Common myeloid progenitor, CD34-positive (primary cell): ENCODE measurements around the gene CDH13.

Experiments used
- CTCF ChIA-PET: fragments of 350-600 bp; sonication (Branson Sonifier 250); formaldehyde crosslinking; loops from one replicate; lab custom pipeline; 2021; ENCODE audit warnings: antibody characterized with exemption; lab: Charles Lee
- POLR2A ChIA-PET: fragments of 350-600 bp; sonication (Branson Sonifier 250); formaldehyde crosslinking; loops from one replicate; lab custom pipeline; 2021; ENCODE audit warnings: antibody characterized with exemption; lab: Charles Lee
- DNase-seq, 3 donors: peaks; one replicate each; pipeline versions ENCODE4 v3.0.0 to v3.0.0-alpha.2; 2013
- H3K27ac ChIP-seq, 2 experiments: 1 replicate in 1 of 2; 2 replicates in 1 of 2; pipeline ENCODE4 v1.7.0; 2013; ENCODE audit warnings: inconsistent platforms in 2 of 2, low read length in 2 of 2, mild to moderate bottlenecking in 2 of 2, low read depth in 1 of 2, moderate library complexity in 1 of 2; ENCODE audit not compliant: severe bottlenecking in 2 of 2, insufficient read depth in 1 of 2, poor library complexity in 1 of 2
- H3K27me3 ChIP-seq, 5 experiments: replicated peaks in 2 of 5; 1 replicate in 3 of 5; 2 replicates in 2 of 5; pipeline versions ENCODE4 v1.6.1 to v1.7.0; 2013; ENCODE audit warnings: low read length in 4 of 5, mild to moderate bottlenecking in 2 of 5, moderate library complexity in 2 of 5, inconsistent platforms in 1 of 5; ENCODE audit not compliant: insufficient read depth in 5 of 5, control insufficient read depth in 4 of 5
- H3K36me3 ChIP-seq, 4 experiments: 1 replicate in 2 of 4; 2 replicates in 2 of 4; pipeline versions ENCODE4 v1.6.1 to v1.7.0; 2013; ENCODE audit warnings: low read length in 3 of 4, control low read depth in 1 of 4, mild to moderate bottlenecking in 1 of 4; ENCODE audit not compliant: control insufficient read depth in 4 of 4, insufficient read depth in 4 of 4
- H3K4me1 ChIP-seq, 4 experiments: 1 replicate in 3 of 4; 2 replicates in 1 of 4; pipeline versions ENCODE4 v1.6.1 to v1.7.1; 2013; ENCODE audit warnings: low read length in 3 of 4, mild to moderate bottlenecking in 3 of 4, control low read depth in 1 of 4, inconsistent platforms in 1 of 4, moderate library complexity in 1 of 4; ENCODE audit not compliant: control insufficient read depth in 4 of 4, insufficient read depth in 4 of 4; ENCODE audit errors: control extremely low read depth in 1 of 4
- H3K4me3 ChIP-seq, 7 experiments: 1 replicate in 4 of 7; 2 replicates in 3 of 7; pipeline versions ENCODE4 v1.5.1 to v1.7.0; 2013; ENCODE audit warnings: mild to moderate bottlenecking in 7 of 7, low read length in 6 of 7, moderate library complexity in 6 of 7, inconsistent platforms in 2 of 7, low read depth in 2 of 7, control low read depth in 1 of 7; ENCODE audit not compliant: insufficient read depth in 4 of 7, control insufficient read depth in 1 of 7; ENCODE audit errors: extremely low read depth in 1 of 7
- H3K9me3 ChIP-seq, 5 experiments: 1 replicate in 4 of 5; 2 replicates in 1 of 5; pipeline versions ENCODE4 v1.6.1 to v1.7.1; 2013; ENCODE audit warnings: low read length in 4 of 5, mild to moderate bottlenecking in 2 of 5, inconsistent platforms in 1 of 5, low read depth in 1 of 5, moderate library complexity in 1 of 5; ENCODE audit not compliant: control insufficient read depth in 4 of 5, insufficient read depth in 2 of 5; ENCODE audit errors: control extremely low read depth in 1 of 5
- WGBS: methylation state at CpG from one replicate; pipeline ENCODE4 v1.1.5; 2013; ENCODE audit not compliant: insufficient coverage; 5-methylcytosine and 5-hydroxymethylcytosine counted together

The CDH13 gene

DNA sequence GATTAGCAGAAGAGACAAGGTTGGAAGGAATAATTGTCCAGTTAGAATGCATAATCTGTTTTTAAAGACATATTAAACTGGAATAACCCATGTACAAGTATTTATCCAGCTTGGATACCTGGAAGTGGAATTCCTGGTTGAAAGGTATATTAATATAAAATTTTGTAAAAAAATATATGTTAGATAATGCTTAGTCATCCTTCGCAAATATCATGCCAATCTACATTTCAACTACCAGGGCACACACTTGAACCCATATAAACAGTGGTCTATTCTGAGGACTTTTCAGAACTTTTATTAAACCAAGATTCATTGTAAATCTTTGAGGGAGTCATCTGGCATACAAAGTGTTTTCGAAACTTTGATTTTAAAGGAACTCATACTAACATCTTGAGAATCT, 911.9 kb downstream of the CDH13 start:
- no peak for DNase-seq
- Histone ChIP-seq H3K36me3 (no peaks in the 10 kb centered on the region), H3K27ac (no peak overlapping the region)

GRCh38 chr16:83539736-83540490, 913.1 kb downstream of the CDH13 start:
- Histone ChIP-seq H3K27ac (no peak overlapping the region), H3K9me3 (no peaks in the 10 kb centered on the region), H3K36me3 (no peaks in the 10 kb centered on the region), H3K4me1 (no peaks in the 10 kb centered on the region), H3K4me3 (no peak overlapping the region), H3K27me3 (no peaks in the 10 kb centered on the region)
- no peak for DNase-seq
- 96% methylated on average over 8 of the region's 12 CpGs for WGBS
- ChIA-PET CTCF (no interaction called here), POLR2A (no interaction called here)

More for the DNA sequence above, 911.9 kb downstream of the CDH13 start:
- Histone ChIP-seq H3K4me1 (no peaks in the 10 kb centered on the region), H3K9me3 (no peaks in the 10 kb centered on the region), H3K4me3 (no peak overlapping the region), H3K27me3 (no peaks in the 10 kb centered on the region)
- ChIA-PET CTCF (no interaction called here), POLR2A (no interaction called here)
- WGBS: no CpG with 5 or more reads among the region's 2 CpGs

DNA sequence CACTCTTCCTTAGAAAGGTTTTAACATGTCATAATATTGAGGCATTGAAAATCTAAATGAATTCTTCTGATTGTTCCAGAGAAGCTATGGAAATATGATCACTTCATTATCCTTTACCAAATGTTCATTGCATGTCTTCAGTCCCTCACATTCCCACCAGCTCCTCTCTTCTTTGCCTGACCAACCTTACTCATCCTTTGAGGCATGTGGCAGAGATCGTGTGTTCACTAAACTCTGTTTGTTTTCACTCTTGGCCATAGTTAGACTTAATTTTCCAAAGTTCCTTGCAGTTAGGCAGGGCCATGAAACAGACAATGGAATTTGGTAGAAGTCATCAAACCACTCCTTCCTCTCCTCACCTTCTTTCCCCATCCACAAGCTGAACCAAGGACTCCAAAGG, 914.5 kb downstream of the CDH13 start:
- POLR2A ChIA-PET: no interaction called here
- DNase-seq: no peak
- WGBS: no CpG with 5 or more reads among the region's 1 CpG
- no peaks in the 10 kb centered on the region for H3K36me3 ChIP-seq
- no peaks in the 10 kb centered on the region for H3K9me3 ChIP-seq
- no peak overlapping the region for H3K27ac ChIP-seq
- no peaks in the 10 kb centered on the region for H3K4me1 ChIP-seq
- H3K27me3 ChIP-seq: no peaks in the 10 kb centered on the region
- H3K4me3 ChIP-seq: no peak overlapping the region
- CTCF ChIA-PET: no interaction called here

DNA sequence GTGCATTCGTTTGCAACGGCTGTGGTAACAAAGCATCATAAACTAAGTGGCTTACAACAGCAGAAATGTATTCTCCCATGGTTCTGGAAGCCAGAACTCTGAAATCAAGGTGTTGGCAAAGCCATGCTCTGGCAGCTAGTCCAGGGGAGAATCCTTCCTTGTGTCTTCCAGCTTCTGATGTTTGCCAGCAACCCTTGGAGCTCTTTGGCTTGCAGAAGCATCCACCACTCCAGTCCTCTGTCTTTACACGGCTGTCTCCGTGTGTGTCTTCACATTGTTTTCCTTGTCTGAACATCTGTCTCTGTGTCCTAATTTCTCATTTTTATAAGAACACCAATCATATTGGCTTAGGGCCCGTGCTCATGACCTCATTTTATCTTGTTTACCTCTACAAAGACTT, 915.7 kb downstream of the CDH13 start:
- H3K36me3 ChIP-seq: no peaks in the 10 kb centered on the region
- CTCF ChIA-PET: no interaction called here
- WGBS: 92% methylated on average over 5 of the region's 5 CpGs
- no peak overlapping the region for H3K27ac ChIP-seq
- POLR2A ChIA-PET: no interaction called here
- DNase-seq: no peak
- no peaks in the 10 kb centered on the region for H3K9me3 ChIP-seq
- no peaks in the 10 kb centered on the region for H3K4me1 ChIP-seq
- no peaks in the 10 kb centered on the region for H3K27me3 ChIP-seq
- H3K4me3 ChIP-seq: no peak overlapping the region

DNA sequence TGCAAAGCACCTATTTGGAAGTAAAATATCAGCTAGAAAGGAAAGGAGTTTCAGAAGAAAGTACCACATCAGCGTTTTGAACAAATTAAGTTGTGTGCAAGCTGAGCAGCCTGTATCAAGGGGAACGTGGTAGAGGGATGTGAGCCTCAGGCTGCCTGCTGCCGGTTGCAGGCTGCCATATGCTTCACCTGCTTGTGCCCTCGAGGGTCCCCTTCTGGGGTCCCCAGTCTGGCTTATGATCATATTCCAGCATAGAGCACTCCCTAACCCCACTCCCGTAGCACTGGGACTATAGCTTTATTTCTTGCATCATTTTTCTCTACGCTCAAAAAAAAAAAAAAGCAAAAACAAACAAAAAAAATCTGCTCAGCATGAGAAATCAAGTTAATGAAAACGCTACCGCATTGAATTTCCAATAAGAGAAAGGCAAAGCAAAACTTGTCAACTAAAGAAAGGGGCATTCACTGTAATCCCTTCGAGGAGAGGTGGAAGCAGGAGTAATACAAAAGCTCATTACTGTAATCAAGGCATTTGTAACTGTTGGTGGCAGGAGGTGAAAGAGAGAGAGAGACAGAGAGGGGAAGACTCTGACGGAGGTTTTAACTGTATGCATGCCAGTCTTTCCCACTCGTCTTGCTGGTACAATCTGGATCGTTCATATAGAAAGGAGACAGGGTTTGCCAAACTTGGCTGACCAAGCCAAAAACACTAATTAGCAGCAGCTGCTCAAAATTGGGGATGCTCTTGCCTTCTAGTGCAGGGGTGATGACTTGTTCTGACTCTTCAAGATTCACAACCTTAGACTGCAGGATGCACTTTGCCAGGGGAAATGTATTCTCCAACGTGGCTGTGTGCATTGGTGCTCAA, 922.8 kb downstream of the CDH13 start:
- Histone ChIP-seq H3K4me3 (no peak overlapping the region), H3K27ac (no peak overlapping the region), H3K9me3 (no peaks in the 10 kb centered on the region), H3K27me3 (no peaks in the 10 kb centered on the region), H3K36me3 (no peaks in the 10 kb centered on the region), H3K4me1 (no peaks in the 10 kb centered on the region)
- ChIA-PET POLR2A (no interaction called here), CTCF (no interaction called here)
- 79% methylated on average over 11 of the region's 13 CpGs for WGBS
- DNase-seq: no peak

GRCh38 chr16:83550183-83550569, 923.4 kb downstream of the CDH13 start:
- Histone ChIP-seq H3K36me3 (no peaks in the 10 kb centered on the region), H3K4me3 (no peak overlapping the region), H3K9me3 (no peaks in the 10 kb centered on the region), H3K27ac (no peak overlapping the region), H3K4me1 (no peaks in the 10 kb centered on the region), H3K27me3 (peaks cover 0 to 2% (median 0%) of the 10 kb centered on the region in 5 experiments)
- ChIA-PET POLR2A (no interaction called here), CTCF (no interaction called here)
- DNase-seq: no peak
- 97% methylated on average over 3 of the region's 4 CpGs for WGBS

- 78% methylated on average over 3 of the region's 3 CpGs for WGBS
- Histone ChIP-seq H3K27me3 (peaks cover 0 to 2% (median 0%) of the 10 kb centered on the region in 5 experiments), H3K9me3 (no peaks in the 10 kb centered on the region), H3K4me1 (no peaks in the 10 kb centered on the region), H3K4me3 (no peak overlapping the region), H3K27ac (no peak overlapping the region), H3K36me3 (no peaks in the 10 kb centered on the region)
- CTCF ChIA-PET: no interaction called here
- no peak for DNase-seq
- POLR2A ChIA-PET: no interaction called here
Observed at GRCh38 chr16:83552228-83552627, 925.5 kb downstream of the CDH13 start.
